C4-2B (cell line): ENCODE data around the gene IL22.

Experiments used
- ZFX ChIP-seq: fragments of 450-650 bp; IDR thresholded peaks from 2 replicates; pipeline ENCODE4 v1.6.1; 2017
- TF ChIP-seq, protein P1 (sequence below): fragments of 450-650 bp; conservative IDR thresholded peaks from 2 replicates; pipeline ENCODE4 v1.5.1; 2017; ENCODE audit warnings: mild to moderate bottlenecking

- TF ChIP-seq, protein P1, sequence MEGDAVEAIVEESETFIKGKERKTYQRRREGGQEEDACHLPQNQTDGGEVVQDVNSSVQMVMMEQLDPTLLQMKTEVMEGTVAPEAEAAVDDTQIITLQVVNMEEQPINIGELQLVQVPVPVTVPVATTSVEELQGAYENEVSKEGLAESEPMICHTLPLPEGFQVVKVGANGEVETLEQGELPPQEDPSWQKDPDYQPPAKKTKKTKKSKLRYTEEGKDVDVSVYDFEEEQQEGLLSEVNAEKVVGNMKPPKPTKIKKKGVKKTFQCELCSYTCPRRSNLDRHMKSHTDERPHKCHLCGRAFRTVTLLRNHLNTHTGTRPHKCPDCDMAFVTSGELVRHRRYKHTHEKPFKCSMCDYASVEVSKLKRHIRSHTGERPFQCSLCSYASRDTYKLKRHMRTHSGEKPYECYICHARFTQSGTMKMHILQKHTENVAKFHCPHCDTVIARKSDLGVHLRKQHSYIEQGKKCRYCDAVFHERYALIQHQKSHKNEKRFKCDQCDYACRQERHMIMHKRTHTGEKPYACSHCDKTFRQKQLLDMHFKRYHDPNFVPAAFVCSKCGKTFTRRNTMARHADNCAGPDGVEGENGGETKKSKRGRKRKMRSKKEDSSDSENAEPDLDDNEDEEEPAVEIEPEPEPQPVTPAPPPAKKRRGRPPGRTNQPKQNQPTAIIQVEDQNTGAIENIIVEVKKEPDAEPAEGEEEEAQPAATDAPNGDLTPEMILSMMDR = no peak
- no peak for TF ChIP-seq ZFX
These were observed 44.5 kb upstream of the IL22 start for GRCh38 chr12:68297929-68298328.
